GM21390 (cell line): ENCODE data around the gene GABRB3.

ENCODE experiments used
- ATAC-seq: cut with Tn5 transposase; IDR thresholded peaks from one replicate; pipeline ENCODE4 v1.9.1; 2021; ENCODE audit not compliant: unreplicated experiment

The GABRB3 gene

DNA sequence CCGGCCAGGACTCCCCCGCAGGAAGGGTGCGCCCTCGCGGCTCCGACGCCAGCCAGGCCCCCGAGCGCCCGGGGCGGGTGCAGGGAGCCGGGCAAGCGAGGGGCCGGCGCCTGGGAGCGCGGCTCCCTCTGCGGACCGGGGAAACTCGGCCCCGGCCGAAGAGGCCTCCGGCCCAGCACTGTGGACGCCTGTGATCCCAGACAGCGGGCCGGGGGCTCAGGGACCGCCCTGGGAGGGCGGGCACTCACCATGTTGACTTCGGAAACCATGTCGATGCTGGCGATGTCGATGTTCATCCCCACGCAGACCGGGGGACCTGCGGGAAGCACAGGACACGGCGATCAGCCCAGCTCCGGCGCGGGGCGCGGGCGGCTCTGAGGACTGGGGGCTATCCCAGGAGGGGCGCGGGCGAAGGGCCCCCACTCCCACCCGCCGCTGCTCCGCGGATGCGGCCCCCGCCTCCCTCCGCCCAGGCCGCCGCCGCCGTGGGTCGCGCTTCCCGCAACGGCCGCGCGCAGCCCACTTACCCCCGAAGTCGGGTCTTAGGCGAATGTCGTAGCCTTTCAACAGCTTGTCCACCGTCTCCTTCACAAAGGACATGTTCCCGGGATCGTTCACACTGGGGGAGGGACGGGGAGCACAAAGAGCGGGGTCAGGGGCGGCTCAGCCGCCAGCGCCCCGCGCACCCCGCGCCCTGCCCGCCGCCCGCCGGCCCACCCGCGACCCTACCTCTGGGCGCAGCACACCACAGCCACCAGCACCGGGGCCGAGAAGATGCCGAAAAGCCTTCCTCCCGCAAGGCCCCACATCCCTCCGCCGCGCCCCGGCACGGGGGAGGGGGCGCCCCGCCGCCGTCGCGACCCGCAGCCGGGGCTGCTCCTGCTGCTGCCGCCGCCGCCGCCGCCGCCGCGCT lies at the start of gene GABRB3:
Gene GABRB3 (minus strand): TSS at position 913 of the 913 bp plus-strand sequence.
- no peak for ATAC-seq

DNA sequence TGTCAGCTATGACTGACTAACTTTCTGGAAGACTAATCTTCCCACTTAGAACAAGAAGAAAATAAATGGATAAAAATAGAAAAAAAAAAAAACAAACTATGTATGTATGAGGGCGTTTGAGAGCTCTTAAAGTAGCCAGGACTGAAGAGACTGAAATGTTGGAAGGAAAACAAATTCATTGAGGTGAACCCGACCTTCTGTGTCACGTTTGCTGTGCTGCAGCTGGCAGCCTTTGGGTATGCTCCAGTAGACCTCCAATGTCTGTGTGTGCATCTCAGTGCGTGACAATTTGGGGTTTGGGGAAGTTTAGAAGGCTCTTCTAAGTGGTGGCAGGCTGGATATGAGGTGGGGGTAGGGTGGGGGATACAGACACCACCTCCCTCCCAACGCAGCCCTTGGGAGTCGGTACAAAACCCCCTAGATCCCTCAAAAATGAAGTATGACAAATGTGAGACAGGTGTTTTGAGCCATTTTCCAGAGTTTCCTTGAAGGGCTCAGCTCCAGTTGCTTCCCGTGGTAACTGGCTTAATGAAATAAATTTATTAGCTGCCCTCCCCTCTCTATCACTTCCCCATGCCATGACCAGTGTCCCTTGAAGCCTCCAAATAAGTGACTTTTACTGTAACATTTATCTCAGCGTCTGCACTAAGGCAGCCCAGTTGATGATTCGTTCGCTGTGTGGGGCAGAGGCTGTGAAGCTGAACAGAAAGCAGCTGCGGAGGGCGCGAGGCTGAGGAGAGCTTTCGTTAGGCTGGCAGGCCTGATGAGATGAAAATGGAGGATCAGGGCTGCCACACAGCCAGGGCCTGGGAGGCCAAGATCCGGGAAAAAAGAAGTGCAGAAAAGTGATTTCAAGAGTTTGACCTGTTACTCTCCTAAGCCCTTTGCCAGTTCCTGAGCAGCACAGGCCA lies 34.9 kb upstream of the GABRB3 start:
- no peak for ATAC-seq

DNA sequence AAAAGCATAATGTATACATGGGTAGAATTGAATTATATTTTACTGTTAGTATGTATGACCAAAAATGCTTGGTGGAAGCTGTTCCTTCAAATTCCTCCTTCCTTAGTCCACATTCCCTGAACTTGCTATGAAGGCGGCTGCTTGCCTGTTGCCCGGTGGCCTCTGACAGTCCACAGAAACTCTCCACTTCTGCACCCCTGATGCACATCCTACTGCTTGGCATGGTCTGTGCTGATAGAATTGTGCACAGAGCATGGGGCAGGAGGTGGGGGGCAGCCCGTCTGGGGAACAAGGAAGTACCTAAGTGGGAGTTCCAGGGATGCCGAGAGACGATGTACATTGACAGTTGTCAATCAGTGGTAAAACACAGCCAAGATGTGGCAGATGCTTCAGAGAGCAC lies 33.7 kb upstream of the GABRB3 start:
- no peak for ATAC-seq

DNA sequence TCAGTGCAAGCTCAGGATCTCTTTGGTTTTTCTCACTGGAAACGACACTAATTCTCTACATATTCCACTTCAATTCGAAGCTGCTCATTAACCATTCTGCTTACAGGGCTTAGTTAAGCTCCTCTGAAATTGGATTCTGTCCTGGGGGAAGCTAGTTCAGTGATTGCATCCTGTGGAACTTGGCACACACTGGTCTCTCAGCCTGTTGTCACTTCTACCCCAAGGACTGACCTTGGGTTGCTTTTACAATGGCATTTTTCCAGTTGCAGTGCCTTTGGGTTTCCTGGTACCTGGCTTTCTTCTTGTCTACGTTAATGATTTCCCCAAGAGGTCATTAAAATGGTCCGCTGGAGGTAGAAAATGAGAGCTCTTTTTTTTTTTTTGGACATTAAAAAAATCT lies 33.3 kb upstream of the GABRB3 start:
- ATAC-seq: no peak

DNA sequence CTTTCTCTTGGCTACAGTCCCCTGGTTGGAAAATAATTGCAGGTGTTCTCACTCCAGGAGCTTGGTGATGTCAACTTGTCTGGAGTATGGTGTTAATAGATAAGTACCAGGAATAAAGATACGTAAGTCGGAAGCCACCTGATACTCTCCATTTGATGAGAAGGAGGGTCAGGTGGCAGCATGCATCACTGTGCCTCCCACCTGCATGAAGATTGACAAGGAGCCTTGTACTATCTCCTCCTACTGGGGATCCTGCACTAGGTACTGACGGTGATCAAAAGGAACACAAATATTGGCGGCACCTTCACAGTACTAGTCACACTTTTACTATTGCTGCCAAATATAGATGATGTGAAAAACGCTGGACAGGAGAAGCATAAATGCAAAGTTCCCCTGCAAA lies 32.6 kb upstream of the GABRB3 start:
- ATAC-seq: no peak

DNA sequence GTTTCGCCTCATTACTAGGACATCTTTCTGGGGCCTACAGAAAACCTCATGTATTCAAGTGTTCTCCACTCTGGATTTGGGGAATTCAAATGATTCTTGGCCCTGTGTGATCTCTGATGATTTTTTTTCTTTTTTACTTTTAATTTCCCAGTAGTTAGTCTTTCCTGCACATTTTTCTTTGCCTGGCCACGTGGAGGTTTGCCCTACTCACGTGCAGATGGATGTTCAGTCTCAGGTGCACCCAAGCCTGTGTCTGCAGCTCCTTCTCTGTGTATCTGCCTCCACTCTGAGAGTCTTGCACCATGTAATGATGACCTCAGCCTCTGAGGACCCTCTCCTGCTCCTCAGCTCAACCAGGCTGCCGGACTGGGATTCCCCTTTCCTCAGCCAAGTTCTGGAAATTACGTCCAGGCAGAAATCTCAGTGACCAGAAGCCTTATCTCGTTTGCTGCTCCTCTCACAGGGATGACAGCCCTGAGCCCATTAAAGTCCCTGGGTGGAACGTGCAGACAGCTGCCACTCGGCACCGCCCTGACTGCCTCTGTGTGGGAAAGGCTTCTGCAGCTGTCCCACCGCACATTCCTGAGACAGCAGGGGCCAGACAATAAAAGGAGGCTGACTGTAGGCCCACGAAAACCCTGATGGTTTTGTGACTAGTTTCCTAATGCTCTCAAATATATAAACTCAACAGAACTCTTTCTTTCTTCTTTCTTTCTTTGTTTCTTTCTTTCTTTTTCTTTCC lies 31.4 kb upstream of the GABRB3 start:
- ATAC-seq: no peak

DNA sequence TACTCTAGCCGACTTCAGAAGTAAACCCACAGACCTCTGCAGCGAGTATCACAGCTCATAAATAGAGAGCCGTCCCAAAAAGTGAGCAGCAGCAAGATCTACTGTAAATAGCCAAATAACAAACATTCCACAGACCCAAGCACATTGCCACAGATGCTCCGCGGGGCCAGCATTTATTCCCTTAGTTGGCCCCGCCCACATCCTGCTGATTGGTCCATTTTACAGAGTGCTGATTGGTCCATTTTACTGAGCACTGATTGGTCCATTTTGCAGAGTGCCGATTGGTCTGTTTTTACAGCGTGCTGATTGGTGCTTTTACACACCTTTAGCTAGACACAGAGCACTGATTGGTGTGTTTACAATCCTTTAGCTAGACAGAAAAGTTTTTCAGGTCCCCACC lies 17.3 kb upstream of the GABRB3 start:
- no peak for ATAC-seq

DNA sequence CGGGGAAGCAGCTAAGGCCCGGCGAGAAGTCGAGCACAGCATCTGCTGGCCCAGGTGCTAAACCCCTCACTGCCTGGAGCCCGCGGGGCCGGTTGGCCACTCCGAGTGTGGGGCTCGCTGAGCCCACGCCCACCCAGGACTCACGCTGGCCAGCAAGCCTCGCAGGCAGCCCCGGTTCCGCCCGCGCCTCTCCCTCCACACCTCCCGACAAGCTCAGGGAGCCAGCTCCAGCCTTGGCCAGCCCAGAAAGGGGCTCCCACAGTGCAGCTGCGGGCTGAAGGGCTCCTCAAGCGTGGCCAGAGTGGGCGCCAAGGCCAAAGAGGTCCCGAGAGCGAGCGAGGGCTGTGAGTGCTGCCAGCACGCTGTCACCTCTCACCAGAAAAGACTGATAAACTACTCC lies 8.9 kb upstream of the GABRB3 start:
- ATAC-seq: no peak

DNA sequence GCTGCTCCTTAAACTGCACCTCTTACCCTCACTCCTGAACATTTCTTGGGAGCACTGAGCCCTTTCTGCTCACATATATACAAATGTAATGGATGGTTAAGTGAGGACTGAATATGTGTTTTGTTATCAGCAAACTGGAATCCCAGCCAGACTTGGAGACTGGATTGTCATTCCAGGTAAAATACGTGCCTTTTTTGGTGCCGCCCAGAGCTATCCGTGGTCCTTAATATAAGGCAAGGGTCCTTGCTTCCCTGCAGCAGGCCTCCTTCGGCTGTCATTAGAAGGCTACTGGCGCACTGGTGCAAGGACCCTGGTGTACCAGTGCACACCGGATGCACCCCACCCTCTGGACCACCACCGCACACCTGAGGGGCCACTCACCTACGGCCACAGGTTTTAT lies 1.1 kb upstream of the GABRB3 start:
- ATAC-seq: no peak

DNA sequence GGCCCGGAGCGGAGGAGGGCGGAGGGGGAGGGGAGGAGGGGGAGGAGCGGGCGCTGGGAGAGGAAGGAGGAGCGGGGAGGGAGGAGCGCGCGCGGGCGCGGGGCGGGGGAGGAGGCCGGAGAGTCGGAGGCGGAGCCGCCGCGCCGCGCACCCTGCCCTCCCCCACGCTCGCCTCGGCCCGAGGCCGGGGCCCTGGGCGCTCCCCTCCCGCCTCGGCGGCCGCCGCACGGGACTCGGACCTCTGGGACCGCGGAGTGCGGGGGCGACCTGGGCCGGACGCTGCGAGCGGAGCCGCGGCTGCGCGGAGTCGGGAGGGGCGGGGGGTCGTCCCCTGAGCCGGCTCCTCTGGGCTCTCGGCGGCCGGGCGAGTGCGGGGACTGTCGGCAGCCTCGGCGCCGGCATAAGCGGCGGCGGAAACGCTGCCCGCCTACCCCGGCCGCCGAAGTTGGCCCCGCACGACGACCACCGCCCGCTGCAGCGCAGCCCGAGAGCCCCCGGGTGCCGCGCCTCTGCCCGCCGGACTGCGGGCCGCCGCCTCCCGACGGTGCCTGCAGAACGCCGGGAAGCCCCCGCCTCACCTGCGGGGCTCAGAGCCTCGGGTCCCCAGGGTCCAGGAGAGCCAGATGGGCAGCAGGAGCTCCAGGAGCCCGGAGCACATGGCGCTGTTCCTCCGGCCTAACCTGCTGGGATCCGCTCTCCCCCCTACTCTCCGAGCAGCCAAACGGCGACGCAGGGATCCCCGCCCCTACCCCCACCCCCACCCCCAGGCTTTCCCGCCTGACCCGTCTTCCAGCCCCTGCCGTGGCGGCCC lies 406 bp upstream of the GABRB3 start:
- no peak for ATAC-seq

DNA sequence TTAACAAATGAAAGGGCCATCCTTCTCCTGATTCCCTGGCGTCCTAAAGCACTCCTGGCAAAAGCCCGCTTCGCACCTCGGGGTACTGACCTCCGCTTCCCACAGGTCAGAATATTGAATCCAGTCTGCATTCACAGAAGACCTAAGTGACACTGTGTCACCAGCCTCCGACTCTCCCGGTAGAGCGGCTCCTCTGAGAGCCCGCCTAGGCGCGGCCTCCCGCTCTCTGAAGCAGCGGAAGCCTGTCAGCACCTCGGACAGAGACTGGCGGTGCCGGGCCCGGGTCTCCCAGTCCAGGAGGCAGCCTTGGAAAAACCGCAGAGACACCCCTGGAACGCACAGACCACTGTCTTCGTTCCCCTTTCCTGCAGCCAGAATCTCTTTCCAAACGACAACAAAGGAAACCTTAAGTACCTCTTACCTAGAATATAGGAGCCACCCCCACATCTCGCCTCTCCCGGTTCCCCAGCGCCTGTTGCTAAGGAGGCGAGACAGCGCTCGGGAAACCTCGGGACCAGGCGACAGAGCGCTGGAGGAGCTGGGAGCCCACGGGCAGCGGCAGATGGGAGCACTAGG lies 1.2 kb downstream of the GABRB3 start:
- no peak for ATAC-seq

DNA sequence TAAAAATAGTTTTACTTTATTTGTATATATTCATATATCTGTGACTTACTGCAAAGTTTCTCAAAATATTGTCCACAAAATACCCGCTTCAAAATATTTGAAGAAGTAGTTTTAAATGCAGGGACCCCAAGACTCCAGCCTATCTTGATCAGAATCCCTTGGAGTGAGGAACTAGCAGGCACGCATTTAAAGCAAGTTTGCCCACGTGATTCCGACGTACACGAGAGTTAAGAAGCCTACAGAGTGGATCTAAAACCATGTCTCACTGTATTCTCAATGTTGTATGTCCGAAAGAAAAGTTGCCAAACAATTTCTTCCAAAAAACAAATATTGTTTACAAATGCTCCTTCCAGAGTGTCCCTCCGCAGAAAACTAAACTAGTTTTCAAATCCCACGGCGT lies 1.7 kb downstream of the GABRB3 start:
- ATAC-seq: no peak

DNA sequence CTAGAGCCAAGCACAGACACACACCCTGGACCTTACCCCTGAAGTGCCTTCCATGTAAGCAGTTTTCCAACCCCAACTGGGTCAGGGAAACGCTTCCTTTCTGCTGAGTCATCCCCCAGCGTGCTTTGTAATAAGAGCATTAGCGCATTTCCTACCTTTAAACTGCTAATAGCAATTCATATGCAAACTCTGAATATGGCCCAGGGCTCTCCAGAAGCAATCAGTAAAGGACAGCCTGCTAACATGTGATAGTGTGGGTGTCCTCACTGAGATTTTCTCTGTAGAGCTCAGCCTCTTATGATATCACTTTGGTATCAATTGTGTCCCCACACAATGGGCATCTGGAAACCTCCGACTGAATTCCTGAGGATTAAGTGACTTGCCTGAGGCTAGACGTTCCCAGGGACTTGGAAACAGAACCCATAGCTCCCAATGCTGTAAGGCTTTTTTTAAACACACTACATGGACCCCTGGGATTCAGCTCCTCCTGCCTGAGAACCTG lies 5.6 kb downstream of the GABRB3 start:
- no peak for ATAC-seq

DNA sequence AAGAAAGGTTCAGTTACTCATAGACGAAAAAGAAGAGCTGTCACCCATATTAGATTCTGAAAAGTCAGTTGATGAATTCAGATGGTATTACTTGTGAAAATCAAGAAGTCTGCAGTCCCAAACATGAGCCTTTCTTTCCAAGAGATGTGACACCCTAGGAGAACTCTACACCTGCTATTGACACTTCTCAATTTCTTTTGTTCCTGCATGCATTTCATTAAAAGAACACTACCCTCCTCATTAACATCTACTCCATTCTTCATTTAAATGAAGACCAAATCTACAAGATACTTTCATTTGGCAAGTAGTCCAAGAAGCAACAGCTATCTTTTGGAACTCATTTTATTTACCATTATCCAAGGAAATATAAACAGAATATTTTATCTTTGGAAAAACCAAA lies 6.6 kb downstream of the GABRB3 start:
- no peak for ATAC-seq

DNA sequence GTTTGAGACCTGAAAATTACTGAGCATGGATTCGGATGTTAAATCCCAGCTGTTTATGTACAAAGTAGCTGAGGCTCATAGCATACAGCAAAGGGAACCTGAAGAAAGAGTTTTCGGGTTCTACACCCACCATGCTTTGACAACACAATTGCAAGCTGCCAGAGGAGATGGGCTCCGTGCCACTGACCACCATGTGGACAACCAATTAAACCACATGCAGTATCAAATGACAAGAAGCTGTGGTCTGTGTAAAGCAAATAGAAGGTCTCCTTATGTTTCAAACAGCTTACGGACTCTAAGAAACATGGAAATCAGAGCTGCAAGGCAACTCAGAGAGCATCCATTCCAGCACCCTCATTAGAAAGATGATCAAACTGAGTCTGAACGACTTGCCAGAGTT lies 12.9 kb downstream of the GABRB3 start:
- no peak for ATAC-seq

DNA sequence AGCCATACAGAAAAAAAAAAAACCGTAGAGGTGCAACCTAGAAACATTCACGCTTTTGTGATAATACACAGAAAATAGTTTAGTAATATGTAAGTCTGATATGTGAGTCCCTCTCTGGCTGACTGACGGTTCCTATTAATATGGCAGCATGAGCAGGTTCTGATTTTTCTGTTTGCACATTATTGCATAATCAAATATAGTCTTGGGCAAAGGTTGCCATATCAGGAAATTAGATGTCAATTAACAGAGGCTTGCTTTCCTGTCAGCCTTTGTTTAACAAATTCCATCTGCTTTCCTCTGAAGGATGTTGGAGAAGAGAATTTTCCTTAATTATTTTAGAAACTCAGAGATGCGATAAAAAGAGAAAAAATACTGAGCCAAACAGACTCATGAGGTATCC lies 14.8 kb downstream of the GABRB3 start:
- ATAC-seq: no peak

DNA sequence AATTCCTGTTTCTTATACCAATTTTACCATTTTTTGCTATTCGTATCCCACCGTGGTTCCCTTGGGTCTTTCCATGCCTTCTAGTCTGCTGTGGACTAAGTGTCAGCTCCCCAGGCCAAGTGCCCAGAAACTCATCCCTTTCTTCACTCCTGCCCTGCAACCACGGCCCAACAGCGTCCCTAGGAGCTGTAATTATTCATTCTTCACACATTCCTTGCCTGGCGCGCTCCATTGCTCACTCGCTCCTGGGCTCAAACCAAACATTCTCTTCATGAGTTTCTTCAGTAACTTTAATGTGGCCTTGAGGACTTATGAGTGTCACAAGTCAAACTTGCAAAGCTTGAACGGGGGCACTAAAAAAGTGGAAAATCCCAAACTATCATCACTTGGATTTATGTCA lies 15.7 kb downstream of the GABRB3 start:
- ATAC-seq: no peak

DNA sequence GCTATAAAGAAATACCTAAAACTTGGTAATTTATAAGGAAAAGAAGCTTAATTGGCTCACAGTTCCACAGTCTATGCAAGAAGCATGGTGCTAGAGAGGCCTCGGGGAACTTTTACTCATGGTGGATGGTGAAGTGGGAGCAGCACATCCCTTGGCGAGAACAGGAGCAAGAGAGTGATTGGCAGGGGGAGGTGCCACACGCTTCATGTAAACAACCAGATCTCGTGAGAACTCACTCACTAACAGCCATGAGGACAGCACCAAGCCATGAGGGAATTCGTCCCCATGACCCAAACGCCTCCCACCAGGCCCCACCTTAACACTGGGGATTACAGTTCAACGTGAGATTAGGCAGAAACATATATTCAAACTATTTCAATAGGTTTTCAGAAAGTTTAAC lies 28.0 kb downstream of the GABRB3 start:
- ATAC-seq: no peak

DNA sequence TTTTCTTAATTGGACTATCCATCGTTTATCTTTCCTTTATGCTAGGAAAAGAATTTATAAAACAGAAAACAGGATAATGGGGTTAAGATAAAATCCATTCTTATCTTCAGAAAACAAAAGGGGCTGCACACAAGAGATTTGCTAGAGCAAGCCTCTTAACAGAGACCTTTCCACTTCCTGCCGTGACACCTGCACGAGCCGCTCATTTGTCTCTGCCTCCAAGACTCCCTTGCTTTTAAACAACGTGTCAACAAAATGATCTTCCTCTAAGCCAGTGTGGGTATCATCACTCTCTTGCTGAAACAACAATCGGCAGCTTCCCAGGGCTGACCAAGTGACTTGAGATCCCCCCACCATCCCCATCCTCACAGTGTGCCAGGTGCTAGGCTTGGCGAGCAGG lies 33.1 kb downstream of the GABRB3 start:
- no peak for ATAC-seq

DNA sequence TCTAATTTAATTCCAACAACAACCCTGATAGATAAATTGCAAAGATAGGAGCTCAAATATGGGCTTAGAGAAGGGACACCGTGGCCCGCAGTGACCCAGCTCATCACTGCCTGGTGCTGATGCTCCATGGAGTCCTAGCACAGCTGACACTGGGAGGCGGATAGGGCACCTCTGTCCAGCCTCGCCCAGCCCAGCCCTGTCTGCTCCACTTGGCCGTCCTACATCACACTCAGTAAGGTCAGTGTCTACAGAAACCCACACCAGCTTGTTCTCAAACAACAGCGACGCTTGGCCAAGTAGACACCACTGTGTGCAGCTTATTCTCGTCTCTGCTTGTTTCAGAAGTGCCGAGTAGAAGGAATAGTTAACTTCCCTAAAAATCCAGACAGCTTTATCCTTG lies 33.9 kb downstream of the GABRB3 start:
- ATAC-seq: no peak
